ENCODE results near the gene CDIP1. TPM values are rescaled to one million over a fixed set of nuclear protein-coding genes. Genes with fewer than 3 reads are reported as not detected.
A peak's percentile ranks its signal among the peaks of the same experiment; 100 is the strongest.

The CDIP1 gene
- total and polyA plus RNA-seq, 9 of the 15 experiments (the other 6 are each of a cell fraction or from before 2014, with no cell fraction given): 0.29 TPM; not detected in 8

DNA sequence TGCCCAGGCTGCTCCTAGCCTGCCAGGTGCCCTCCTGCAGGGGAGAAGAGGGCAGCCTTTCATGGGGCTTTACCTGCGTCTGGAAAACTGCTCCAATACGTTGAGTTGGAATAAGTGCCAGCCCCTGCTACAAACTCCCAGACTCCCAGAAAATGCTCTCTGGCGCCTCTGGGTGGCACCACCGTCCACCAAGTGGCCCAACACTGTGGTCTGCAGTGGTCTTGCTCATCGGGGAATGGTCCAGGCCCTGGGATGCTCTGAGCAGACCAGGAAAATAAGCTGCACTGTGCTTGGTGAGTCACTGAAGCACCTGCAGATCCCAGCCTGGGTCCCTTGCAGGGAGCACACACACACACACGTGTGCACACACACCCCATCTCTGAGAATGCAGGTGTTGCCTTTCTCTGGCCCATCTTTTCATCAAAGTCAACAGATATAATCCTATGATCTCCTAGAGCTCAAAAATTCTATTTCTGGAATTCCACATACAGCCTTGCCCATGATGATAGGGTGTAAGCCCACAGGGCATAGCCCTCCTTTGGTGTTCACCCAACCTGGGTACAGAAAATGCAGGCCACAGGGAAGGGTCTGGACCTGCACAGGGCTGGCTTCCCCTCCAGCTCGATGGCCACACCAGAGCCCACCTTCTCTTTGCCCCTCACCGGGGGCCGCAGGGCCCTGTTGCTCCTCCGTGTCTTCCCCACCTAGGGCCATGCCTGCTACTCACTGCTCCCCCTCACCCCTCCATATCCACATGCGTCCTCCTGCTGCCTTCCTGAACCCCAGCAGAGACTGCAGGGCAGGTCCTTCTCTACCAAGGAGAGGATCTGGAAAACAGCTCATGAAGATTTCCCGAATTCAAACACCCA, 20.5 kb downstream of the CDIP1 start:
- ChIA-PET POLR2A (interaction anchor here (0.6 kb wide), 1 partner anchor 88 kb away, joined by 4 read pairs; no protein-coding TSS in a partner anchor), CTCF (ENCODE audit: low intra/inter-chr PET ratio) (interaction anchor here (0.6 to 3.0 kb wide), 5 partner anchors 67 to 884 kb away, joined by 3 to 13 read pairs (median 4); no protein-coding TSS in a partner anchor)
- Histone ChIP-seq H3K36me3 (ENCODE audit: control insufficient read depth, insufficient read depth, low read length) (peaks cover 1% of the 10 kb centered on the region; the same call in 1 of the 3 replicates), H3K4me2 (ENCODE audit: insufficient read depth, low read length) (no peak overlapping the region), H3K9me3 (replicated peaks; ENCODE audit: control insufficient read depth, insufficient read depth, low read depth, low read length) (no peaks in the 10 kb centered on the region), H2AFZ (ENCODE audit: low read depth, low read length) (no peak overlapping the region), H3K4me3 (no peak overlapping the region), H3K27ac (ENCODE audit: extremely low read depth, low read depth, low read length) (no peak overlapping the region), H3K79me2 (ENCODE audit: control insufficient read depth, insufficient read depth, low read length) (no peaks in the 10 kb centered on the region), H3K9ac (ENCODE audit: insufficient read depth in 1 of 2, low read depth in 2 of 2, low read length in 2 of 2) (no peak overlapping the region), H3K27me3 (ENCODE audit: control insufficient read depth in 2 of 2, insufficient read depth in 2 of 2, low read length in 2 of 2) (no peaks in the 10 kb centered on the region), H3K9me1 (ENCODE audit: control insufficient read depth, insufficient read depth, low read length) (no peaks in the 10 kb centered on the region), H3K4me1 (replicated peaks in 1 of 2; ENCODE audit: control insufficient read depth in 2 of 2, insufficient read depth in 2 of 2, low read length in 2 of 2) (peaks cover 6 to 23% of the 10 kb centered on the region in 2 experiments; a peak in 4 of 5 replicates), H4K20me1 (replicated peaks; ENCODE audit: control insufficient read depth, insufficient read depth, low read length) (no peaks in the 10 kb centered on the region)
- peak; percentile 79 for FAIRE-seq
- intact Hi-C loops (cut with micrococcal nuclease) (loop anchor here (2.0 kb wide), 1 partner anchor 67 kb away; no protein-coding TSS in a partner anchor), in situ Hi-C loops (cut with MboI) (loop anchor here (10.0 kb wide), 1 partner anchor 437 kb away; the partner anchor contains the start of gene SEC14L5)
- BruUV-seq (replicated peaks): no TSS peak
- ATAC-seq: peak; percentile 90
- peak; percentile 46 to 59 (median 54) for DNase-seq (ENCODE audit: extremely low read depth in 1 of 4, low spot score in 3 of 4)
- 18% methylated on average over 11 of the region's 12 CpGs for WGBS (ENCODE audit: insufficient coverage, low coverage, missing lambda C conversion rate)
- TF ChIP-seq SMARCA5 (IDR thresholded peaks at IDR 0.05): no peak
- TF ChIP-seq SMC3 (conservative IDR thresholded peaks at IDR 0.05; ENCODE audit: insufficient read depth, low read depth, low read length): peak; percentile 64
- TF ChIP-seq, protein P1, sequence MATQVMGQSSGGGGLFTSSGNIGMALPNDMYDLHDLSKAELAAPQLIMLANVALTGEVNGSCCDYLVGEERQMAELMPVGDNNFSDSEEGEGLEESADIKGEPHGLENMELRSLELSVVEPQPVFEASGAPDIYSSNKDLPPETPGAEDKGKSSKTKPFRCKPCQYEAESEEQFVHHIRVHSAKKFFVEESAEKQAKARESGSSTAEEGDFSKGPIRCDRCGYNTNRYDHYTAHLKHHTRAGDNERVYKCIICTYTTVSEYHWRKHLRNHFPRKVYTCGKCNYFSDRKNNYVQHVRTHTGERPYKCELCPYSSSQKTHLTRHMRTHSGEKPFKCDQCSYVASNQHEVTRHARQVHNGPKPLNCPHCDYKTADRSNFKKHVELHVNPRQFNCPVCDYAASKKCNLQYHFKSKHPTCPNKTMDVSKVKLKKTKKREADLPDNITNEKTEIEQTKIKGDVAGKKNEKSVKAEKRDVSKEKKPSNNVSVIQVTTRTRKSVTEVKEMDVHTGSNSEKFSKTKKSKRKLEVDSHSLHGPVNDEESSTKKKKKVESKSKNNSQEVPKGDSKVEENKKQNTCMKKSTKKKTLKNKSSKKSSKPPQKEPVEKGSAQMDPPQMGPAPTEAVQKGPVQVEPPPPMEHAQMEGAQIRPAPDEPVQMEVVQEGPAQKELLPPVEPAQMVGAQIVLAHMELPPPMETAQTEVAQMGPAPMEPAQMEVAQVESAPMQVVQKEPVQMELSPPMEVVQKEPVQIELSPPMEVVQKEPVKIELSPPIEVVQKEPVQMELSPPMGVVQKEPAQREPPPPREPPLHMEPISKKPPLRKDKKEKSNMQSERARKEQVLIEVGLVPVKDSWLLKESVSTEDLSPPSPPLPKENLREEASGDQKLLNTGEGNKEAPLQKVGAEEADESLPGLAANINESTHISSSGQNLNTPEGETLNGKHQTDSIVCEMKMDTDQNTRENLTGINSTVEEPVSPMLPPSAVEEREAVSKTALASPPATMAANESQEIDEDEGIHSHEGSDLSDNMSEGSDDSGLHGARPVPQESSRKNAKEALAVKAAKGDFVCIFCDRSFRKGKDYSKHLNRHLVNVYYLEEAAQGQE (IDR thresholded peaks at IDR 0.05; ENCODE audit: borderline replicate concordance): peak; percentile 81
- TF ChIP-seq, protein P1 (CRISPR knock-in tag; IDR thresholded peaks at IDR 0.05; ENCODE audit: low read depth): no peak
- TF ChIP-seq SNIP1 (IDR thresholded peaks at IDR 0.05; ENCODE audit: low read depth): no peak
- peak; percentile 70 to 84 for TF ChIP-seq RAD21 (CRISPR knock-in tag; conservative IDR thresholded peaks at IDR 0.05 in 1 of 2, IDR thresholded peaks at IDR 0.05 in 1 of 2)
- TF ChIP-seq CC2D1A (IDR thresholded peaks at IDR 0.05): peak; percentile 60; the same call in 1 of the 2 replicates
- TF ChIP-seq TBP (optimal IDR thresholded peaks at IDR 0.05; ENCODE audit: low read depth, low read length): peak; percentile 1
- TF ChIP-seq NR3C1 (CRISPR knock-in tag; IDR thresholded peaks at IDR 0.05): no peak
- peak; percentile 55; the same call in 1 of the 2 replicates for TF ChIP-seq ZBTB7A (IDR thresholded peaks at IDR 0.05; ENCODE audit: borderline replicate concordance, control insufficient read depth, low read depth, low read length)
- no peak for TF ChIP-seq ZFP36 (IDR thresholded peaks at IDR 0.05; ENCODE audit: low read depth, low read length, partially characterized antibody)
- TF ChIP-seq CHD2 (IDR thresholded peaks at IDR 0.05; ENCODE audit: low read depth, low read length): no peak
- no peak for TF ChIP-seq ETV5 (CRISPR knock-in tag; IDR thresholded peaks at IDR 0.05; ENCODE audit: low read depth)
- no peak for TF ChIP-seq MTF1 (CRISPR knock-in tag; IDR thresholded peaks at IDR 0.05; ENCODE audit: borderline replicate concordance)
